Measurements from ENCODE around the gene ATP1A3. TPM values are rescaled to one million over a fixed set of nuclear protein-coding genes. Genes with fewer than 3 reads are reported as not detected.

The ATP1A3 gene
- polyA plus RNA-seq, 1 donor from 2014 or later = 36.2 TPM

DNA sequence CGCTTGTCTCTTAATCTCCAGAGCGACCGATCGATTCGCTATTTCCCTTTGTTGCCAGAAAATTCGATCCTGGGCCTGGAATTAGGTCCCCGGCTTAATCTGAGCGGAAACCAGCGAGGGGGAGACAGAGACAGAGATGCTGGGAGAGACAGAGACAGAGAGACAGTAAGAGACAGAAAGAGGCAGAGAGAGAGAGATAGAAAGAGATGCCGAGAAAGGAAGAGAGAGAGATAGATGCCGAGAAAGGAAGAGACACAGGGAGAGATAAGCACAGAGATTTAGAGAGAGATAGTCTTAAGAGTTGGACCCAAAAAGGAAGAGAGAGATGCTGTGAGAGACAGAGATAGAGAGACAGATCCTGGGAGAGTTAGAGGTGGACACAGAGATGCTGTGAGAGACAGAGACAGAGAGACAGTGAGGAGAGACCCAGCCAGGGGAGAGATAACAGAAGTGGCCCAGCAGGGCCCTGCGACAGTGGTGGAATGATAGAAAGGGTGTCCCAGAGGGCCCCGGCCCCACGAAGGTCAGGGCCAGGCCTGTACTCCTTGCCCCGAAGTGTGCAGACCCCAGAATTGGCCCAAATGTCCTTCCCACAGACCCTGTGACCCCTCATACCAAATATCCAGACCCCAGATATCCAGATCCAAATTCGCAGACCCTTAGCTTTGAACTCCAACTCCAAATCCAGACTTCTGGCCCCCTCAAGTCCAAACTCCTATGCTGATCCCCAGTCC is 67.1 kb downstream of the ATP1A3 start:
- Histone ChIP-seq H3K27ac (ENCODE audit: low read length) (no peak overlapping the region), H3F3A (ENCODE audit: insufficient read depth, low read length, poor library complexity, severe bottlenecking) (no peaks in the 10 kb centered on the region), H3K4me3 (ENCODE audit: low read length) (no peak overlapping the region), H3K36me3 (ENCODE audit: insufficient read depth, low read length) (no peaks in the 10 kb centered on the region), H3K79me2 (replicated peaks; ENCODE audit: insufficient read depth, low read length) (no peaks in the 10 kb centered on the region), H3K9me2 (ENCODE audit: insufficient read depth, low read length) (no peaks in the 10 kb centered on the region), H3K4me2 (ENCODE audit: low read length) (no peak overlapping the region), H2AFZ (ENCODE audit: low read depth, low read length) (no peak overlapping the region), H4K20me1 (ENCODE audit: insufficient read depth) (no peaks in the 10 kb centered on the region), H3K9me3 (ENCODE audit: low read length) (no peaks in the 10 kb centered on the region), H3K27me3 (ENCODE audit: insufficient read depth, low read depth, low read length) (peaks cover 96% of the 10 kb centered on the region), H3K9ac (ENCODE audit: low read length) (no peak overlapping the region)
- TF ChIP-seq SMC3 (conservative IDR thresholded peaks at IDR 0.05; ENCODE audit: poor library complexity) (no peak), RAD21 (conservative IDR thresholded peaks at IDR 0.05) (no peak), EZH2 (IDR thresholded peaks at IDR 0.05; ENCODE audit: borderline replicate concordance, insufficient read depth, low read length, poor library complexity, severe bottlenecking) (no peak), EP300 (conservative IDR thresholded peaks at IDR 0.05; ENCODE audit: poor library complexity, severe bottlenecking) (no peak), TAF1 (IDR thresholded peaks at IDR 0.05; ENCODE audit: low read depth) (no peak), POLR2AphosphoS5 (IDR thresholded peaks at IDR 0.05) (no peak), MXI1 (conservative IDR thresholded peaks at IDR 0.05; ENCODE audit: poor library complexity, severe bottlenecking) (no peak)
- TF ChIP-seq, protein P1, sequence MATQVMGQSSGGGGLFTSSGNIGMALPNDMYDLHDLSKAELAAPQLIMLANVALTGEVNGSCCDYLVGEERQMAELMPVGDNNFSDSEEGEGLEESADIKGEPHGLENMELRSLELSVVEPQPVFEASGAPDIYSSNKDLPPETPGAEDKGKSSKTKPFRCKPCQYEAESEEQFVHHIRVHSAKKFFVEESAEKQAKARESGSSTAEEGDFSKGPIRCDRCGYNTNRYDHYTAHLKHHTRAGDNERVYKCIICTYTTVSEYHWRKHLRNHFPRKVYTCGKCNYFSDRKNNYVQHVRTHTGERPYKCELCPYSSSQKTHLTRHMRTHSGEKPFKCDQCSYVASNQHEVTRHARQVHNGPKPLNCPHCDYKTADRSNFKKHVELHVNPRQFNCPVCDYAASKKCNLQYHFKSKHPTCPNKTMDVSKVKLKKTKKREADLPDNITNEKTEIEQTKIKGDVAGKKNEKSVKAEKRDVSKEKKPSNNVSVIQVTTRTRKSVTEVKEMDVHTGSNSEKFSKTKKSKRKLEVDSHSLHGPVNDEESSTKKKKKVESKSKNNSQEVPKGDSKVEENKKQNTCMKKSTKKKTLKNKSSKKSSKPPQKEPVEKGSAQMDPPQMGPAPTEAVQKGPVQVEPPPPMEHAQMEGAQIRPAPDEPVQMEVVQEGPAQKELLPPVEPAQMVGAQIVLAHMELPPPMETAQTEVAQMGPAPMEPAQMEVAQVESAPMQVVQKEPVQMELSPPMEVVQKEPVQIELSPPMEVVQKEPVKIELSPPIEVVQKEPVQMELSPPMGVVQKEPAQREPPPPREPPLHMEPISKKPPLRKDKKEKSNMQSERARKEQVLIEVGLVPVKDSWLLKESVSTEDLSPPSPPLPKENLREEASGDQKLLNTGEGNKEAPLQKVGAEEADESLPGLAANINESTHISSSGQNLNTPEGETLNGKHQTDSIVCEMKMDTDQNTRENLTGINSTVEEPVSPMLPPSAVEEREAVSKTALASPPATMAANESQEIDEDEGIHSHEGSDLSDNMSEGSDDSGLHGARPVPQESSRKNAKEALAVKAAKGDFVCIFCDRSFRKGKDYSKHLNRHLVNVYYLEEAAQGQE (IDR thresholded peaks at IDR 0.05; ENCODE audit: borderline replicate concordance) = no peak
- TF ChIP-seq, protein P2, sequence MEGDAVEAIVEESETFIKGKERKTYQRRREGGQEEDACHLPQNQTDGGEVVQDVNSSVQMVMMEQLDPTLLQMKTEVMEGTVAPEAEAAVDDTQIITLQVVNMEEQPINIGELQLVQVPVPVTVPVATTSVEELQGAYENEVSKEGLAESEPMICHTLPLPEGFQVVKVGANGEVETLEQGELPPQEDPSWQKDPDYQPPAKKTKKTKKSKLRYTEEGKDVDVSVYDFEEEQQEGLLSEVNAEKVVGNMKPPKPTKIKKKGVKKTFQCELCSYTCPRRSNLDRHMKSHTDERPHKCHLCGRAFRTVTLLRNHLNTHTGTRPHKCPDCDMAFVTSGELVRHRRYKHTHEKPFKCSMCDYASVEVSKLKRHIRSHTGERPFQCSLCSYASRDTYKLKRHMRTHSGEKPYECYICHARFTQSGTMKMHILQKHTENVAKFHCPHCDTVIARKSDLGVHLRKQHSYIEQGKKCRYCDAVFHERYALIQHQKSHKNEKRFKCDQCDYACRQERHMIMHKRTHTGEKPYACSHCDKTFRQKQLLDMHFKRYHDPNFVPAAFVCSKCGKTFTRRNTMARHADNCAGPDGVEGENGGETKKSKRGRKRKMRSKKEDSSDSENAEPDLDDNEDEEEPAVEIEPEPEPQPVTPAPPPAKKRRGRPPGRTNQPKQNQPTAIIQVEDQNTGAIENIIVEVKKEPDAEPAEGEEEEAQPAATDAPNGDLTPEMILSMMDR (IDR thresholded peaks at IDR 0.05; ENCODE audit: poor library complexity, severe bottlenecking) = no peak

DNA sequence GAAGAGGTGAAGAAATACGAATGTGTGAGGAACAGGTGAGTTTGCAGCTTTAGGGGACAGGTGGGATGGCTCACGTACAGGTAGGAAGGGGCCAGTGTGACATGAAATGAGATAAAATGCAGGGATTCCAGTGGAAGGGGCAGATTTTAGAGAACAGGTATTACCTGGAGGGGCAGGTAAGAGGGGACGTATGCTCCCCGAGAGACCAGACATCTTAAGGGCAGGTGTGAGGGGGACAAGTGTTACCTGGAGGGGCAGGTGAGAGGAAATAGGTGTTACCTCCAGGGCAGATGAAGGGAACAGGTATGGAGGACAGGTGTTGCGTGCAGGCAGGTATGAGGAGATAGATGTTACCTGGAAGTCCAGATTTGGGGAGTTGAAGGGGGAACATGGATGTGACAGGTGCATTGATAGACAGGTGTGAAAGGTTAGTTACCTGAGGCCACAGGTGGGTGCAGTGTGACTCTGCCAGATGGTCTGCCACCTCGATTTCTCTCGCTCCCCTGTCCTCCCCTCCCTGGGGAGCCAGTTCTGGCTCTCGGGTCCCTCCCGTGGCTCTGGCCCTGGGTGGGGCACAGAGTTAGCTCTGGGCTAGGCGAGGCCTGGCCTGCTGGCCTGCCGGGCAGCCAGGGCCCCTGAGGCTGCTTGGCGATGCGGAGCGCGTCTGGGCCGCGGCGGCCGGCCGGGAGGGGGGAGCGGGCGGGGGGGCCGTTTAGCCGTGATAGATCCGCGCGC is 67.8 kb downstream of the ATP1A3 start:
- H2AFZ ChIP-seq (ENCODE audit: low read depth, low read length) = no peak overlapping the region
- TF ChIP-seq, protein P1 (IDR thresholded peaks at IDR 0.05; ENCODE audit: borderline replicate concordance) = no peak
- no peak for TF ChIP-seq POLR2AphosphoS5 (IDR thresholded peaks at IDR 0.05)
- TF ChIP-seq TAF1 (IDR thresholded peaks at IDR 0.05; ENCODE audit: low read depth) = no peak
- TF ChIP-seq EZH2 (IDR thresholded peaks at IDR 0.05; ENCODE audit: borderline replicate concordance, insufficient read depth, low read length, poor library complexity, severe bottlenecking) = no peak
- H4K20me1 ChIP-seq (ENCODE audit: insufficient read depth) = no peaks in the 10 kb centered on the region
- H3K9ac ChIP-seq (ENCODE audit: low read length) = no peak overlapping the region
- H3K27me3 ChIP-seq (ENCODE audit: insufficient read depth, low read depth, low read length) = peaks cover 96% of the 10 kb centered on the region
- no peaks in the 10 kb centered on the region for H3K9me3 ChIP-seq (ENCODE audit: low read length)
- no peaks in the 10 kb centered on the region for H3K9me2 ChIP-seq (ENCODE audit: insufficient read depth, low read length)
- H3K36me3 ChIP-seq (ENCODE audit: insufficient read depth, low read length) = no peaks in the 10 kb centered on the region
- H3K27ac ChIP-seq (ENCODE audit: low read length) = no peak overlapping the region
- no peaks in the 10 kb centered on the region for H3F3A ChIP-seq (ENCODE audit: insufficient read depth, low read length, poor library complexity, severe bottlenecking)
- no peaks in the 10 kb centered on the region for H3K79me2 ChIP-seq (replicated peaks; ENCODE audit: insufficient read depth, low read length)
- no peak overlapping the region for H3K4me3 ChIP-seq (ENCODE audit: low read length)
- H3K4me2 ChIP-seq (ENCODE audit: low read length) = no peak overlapping the region
